T-helper 2 cell treated with Interferon-gamma antibody and Interleukin-4, amounts not matched to agents 100 ng/mL and 5 ng/mL, for 36 hours (primary cell): ENCODE data around the gene BIVM. TPM values are rescaled to one million over a fixed set of nuclear protein-coding genes. Genes with fewer than 3 reads are reported as not detected.
"Not testable (repeated sequence)": the region's sequence is repeated elsewhere in the genome, so short reads cannot be mapped to it uniquely, and the experiment has no call there.

Source experiments
- intact Hi-C: fragments of 100-400 bp; cut with micrococcal nuclease; formaldehyde crosslinking; loops from one replicate; pipeline ENCODE4 v1.15.1; 2023
- total RNA-seq: library from RNA; stranded (reverse); gene quantifications from 2 replicates; pipeline ENCODE4 v1.2.3, GENCODE V29; 2022

The BIVM gene
- total RNA-seq = 35.1 and 36.9 TPM in 2 replicates

DNA sequence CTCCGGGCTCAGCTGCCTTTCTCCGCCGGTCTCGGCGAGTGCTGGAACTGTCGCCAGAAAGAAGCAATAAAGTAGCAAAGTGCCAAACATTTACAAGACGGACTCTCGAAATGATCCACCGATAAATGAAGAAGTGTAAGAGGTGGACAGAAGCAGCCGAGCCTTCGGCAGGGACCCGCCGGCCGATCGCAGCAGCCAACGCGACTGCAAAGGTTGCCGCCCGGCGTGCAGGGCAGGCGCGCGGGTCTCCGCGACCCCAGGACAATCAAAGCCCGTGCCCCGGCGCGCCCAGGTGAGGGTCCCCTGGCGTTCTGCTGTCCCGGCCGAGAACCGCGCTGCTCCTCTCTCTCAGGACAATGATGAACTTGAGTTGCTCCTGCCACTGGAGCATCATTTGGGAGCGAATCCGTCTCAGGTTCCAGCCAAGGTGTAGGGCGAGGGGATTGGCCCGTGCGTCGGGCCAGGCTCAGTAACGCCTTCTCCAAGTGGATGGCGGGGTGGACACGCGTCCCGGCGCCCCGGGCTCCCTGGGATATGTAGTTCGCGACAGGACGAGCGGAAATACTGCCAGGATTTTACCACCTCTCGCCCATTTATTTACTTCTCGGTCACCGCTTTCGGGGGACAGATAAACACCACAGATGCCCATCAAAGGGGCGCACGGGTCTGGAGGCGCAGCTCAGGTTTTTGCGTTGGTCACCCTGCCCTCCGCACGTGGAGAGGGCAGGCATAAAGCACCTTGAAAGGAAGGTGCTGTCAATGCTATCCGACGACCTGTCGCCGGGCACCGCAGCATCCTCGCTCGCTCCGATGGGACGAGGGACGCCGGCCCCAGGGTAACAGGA is at the start of gene BIVM, which contains the start of gene POGLUT2:
Gene BIVM, plus strand, starts transcription at position 539 of the 845 bp plus-strand sequence. CDS start 8,149 bp downstream, outside the sequence.
Gene POGLUT2, minus strand, starts transcription at position 396 of the 845 bp plus-strand sequence. Its CDS starts 306 bp downstream, at position 90.
- intact Hi-C loops = loop anchor here (1.0 kb wide), 2 partner anchors 46 to 203 kb away; partner anchors contain the start of gene TPP2

DNA sequence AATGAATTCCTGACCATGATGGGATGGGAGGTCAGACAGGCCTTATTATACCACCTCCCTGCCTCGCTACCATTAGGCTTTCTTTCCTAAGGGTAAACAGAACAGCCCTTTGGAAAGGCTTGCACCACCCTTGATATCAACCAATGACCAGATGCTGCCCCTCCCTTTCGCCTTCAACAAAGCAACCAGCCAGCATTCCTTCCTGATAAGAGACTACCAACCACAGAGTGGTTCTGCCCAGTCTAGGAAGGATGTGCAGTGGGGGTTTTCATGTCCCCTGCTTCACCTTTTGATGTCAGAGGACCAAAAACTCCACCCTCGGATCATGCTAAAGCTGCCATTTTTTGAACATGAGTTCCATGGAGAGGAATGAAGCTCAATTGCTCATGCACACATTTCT is 47.0 kb upstream of the BIVM start:
- intact Hi-C loops = no loop called here

- intact Hi-C loops = no loop called here
These were observed 41.9 kb upstream of the BIVM start for GRCh38 chr13:102757006-102757405.

DNA sequence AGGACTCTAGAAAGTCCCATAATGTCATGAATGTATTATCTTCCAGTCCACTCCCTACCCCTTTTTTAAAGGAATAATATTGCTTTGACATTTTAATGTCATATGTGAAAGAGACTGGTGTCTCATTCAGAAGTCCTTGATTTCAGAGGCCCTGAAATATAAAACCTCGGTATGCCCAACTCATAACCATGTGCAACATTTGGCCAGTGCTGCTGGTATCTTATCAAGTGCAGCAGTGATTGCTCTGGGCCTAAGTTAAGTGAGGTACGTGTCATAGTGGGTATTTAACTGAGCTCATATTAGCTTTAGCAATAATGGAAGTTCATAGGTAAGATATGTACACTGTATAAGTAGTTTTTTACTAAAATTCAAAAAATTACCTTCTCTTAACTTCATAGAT is 40.1 kb upstream of the BIVM start:
- intact Hi-C loops = no loop called here

- intact Hi-C loops = no loop called here
These were observed 37.8 kb upstream of the BIVM start for GRCh38 chr13:102761071-102761470.

DNA sequence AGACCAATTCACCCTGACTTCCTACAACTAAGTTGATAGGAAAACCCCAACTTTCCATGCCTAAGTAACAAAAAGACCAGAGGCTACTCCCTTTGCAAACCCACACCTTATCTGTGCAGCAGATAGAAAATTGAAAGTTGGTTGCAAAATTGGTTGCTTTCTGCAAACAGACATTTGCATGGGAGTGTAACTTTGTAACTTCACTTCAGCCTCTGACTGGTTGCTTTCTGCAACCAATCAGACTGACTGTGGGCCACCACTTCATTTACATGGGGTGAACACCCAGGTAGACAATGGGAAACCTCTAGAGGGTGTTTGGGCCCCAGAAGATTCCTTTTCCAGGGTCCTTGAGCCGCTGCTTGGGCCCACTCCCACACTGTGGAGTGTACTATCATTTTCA is 35.2 kb upstream of the BIVM start:
- intact Hi-C loops = no loop called here

DNA sequence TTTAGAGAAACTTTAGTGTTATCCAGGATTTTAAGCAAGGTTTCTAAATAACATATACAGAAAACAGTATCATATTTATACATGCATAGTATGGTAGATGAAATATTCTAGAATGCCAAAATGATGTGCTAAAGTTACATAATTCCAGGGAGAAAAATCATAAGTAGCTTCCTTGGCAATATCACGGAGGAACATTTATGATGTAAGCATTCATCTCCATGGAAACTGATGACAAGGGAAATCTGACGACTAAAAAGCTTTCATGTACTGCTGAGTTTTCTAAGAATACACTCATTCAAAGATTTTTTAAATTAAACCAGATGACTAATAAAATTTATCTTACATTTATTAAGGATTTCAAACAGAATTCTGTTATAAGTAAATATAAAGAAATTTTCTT is 30.0 kb upstream of the BIVM start:
- intact Hi-C loops = no loop called here

- intact Hi-C loops = no loop called here
These were observed 29.2 kb upstream of the BIVM start for GRCh38 chr13:102769679-102770078.

DNA sequence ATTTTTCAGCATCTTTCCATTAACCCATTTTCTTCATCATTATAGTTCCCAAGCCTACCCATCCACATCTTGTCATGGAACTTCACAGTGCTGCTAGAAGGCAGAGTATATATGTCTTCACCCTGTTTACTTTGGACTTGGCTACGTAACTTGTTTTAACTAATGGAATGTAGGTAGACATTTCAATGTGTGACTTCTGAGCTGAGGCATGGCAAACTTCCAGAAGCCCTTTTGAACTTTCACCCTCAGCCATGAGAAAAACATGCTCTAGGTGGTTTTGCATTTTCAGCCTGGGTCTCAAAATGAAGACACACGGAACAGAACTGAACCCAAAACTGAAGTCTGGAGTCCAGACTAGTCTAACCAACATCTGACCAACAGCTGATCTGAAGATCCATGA is 28.5 kb upstream of the BIVM start:
- intact Hi-C loops = no loop called here

DNA sequence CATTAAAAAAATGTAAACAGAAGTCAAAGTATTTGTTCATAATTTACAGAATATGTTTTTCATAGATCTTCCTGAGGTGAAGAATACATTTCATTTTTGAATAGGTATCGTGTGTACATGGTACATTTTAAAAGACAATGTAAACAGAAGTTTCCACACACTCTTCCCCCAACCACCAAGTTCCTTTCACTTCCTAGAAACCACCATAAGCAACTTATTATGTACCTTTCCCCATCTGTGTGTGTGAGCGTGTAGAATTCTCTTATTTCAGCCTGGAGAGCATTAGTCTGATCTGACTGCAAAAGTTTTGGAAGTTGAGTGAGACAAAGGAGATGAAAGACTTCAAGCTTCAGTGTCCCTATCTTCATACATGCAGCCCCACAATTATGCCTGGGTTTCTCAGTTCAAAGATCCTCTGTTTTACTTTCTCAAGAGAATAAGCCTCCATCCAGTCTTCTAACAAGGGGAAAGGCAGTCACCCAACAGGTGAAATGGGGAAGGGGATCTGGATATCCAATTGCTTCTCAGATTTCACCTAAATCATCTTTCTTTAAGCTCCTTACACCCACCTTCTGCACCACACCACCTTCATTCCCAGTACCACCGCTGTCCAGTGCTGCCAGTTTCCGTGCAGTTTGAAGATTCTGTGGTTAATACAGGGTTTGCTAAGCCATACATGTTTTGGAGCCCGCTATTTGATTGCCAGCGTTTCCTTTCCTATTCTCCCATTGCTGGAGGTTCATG is 27.4 kb upstream of the BIVM start:
- intact Hi-C loops = loop anchor here (2.0 kb wide), 1 partner anchor 377 kb away; no protein-coding TSS in a partner anchor

DNA sequence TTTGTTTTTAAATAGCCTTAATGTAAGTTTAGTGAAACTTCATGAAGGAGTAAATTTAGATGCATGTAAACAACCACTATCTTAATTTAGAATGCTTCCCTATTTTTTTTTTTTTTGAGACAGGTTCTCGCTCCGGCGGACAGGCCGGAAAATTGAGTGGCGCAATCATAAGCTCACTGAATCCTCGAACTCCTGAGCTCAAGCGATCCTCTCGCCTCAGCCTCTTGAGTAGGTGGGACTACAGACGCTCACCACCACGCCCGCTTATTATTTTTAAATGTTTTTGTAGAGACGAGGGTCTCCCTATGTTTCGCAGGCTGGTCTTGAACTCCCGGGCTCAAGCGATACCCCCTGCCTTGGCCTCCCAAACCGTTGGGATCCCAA is 26.9 kb upstream of the BIVM start:
- intact Hi-C loops = loop anchor here (2.0 kb wide), 1 partner anchor 377 kb away; no protein-coding TSS in a partner anchor

DNA sequence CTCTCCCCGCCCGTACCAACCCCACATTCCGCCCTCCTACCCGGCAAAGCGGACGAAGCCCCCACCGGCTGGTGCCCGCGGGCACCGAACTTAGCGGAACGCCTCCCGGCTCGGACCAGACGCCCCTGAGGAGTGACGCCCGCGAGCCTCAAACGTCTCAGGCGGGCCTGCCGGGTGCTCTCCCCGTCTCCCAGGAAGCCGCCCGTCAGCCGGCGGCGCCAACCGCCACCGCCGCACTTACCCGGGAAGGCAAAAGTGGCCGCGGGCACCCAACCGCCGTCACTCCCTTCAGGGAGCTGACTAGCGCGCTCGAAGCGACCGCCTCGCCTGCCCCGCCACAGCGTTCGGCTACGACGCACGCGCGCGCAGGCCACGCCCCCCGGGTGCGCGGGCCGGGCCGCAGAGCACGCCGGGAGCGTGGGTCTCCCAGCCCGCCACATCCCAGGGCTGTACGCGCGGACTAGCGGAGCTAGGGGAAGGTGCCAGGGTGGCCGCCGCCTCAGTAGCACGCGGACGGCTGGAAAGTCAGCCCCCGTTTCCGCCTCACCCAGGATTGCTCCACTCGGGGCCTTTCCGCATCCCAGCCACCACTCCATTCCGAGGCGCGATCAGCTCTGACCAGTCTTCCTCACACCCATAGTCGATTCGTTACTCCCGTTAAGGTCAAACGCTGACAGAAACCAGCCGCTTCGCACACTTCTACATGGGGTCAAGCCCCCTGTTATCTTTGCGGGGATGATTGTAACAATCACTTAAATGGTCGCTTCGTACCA is 25.3 kb upstream of the BIVM start, which contains the start of gene TEX30:
Gene TEX30, minus strand, starts transcription at position 346 of the 773 bp plus-strand sequence. CDS start 3,760 bp downstream, outside the sequence.
- intact Hi-C loops = loop anchor here (1.0 to 2.0 kb wide), 4 partner anchors 27 to 379 kb away; partner anchors contain the start of gene TPP2

DNA sequence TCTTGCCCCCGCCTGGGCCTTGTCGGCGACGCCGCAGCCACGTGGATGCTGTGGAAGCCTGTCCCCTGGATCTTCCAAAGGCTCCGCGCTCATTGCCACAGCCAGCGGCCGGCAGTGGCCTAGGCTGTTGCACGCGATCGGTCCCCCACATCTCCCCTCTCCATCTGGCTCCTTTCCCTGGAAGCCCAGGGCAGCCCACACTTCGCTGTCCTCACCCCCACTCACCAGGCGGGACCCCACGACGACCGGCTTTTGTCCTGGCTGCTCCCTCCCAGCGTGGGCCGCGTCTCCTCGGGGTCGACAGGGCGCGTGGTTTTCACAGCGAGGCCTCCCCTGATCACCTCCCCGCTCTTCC is 24.7 kb upstream of the BIVM start:
- intact Hi-C loops = no loop called here

- intact Hi-C loops = no loop called here
These were observed 24.1 kb upstream of the BIVM start for GRCh38 chr13:102774591-102775520.

DNA sequence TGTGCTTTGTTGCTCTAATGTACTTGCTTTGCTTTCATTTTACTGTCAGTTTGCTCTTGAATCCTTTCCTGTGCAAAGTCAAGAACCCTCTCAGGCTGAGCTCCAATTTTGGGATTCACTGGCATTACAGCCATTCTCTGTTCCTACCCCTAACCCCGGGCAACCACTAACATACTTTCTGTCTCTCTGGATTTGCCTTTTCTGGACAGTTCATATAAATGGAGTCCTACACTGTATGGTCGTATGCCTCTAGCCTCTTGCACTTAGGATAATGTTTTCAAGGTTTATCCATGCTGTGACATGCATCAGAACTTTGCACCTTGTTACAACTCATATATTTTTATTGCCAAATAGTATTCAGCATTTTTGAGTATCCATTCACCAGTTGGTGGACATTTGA is 22.6 kb upstream of the BIVM start:
- intact Hi-C loops = no loop called here

- intact Hi-C loops = no loop called here
These were observed 21.2 kb upstream of the BIVM start for GRCh38 chr13:102777736-102778135.

DNA sequence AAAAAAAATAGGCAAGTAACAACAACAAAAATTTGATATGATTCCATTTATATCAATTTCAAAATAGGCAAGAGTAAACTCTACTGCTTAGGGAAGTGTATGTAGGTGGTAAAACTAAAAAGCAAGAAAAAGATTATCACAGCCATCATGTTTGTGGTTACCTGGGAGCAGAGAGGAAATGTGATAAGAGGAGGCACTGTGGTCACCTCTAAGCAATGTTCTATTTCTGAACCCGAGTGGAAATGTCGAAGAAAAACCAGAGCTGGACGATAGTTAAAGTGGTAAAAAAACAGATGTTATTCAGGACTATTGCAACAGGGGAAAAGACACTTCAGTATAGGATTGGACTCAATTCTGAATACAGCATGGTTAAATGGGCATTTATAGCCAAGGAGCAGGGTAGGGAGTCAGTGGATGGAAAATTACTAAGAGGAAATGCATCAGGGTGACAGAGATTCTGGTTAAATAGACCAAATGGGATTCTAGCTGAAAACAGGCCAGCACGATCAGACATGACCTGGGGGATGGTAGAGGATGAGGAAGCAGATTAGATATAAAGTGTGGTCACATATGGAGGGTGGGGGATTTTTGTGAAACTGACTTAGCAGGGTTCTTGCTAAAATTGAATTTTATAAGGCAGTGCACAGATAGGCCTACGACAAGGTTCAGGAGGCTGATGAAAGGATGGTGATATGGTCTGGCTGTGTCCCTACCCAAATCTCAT is 19.3 kb upstream of the BIVM start:
- intact Hi-C loops = loop anchor here (1.0 kb wide), 3 partner anchors 21 to 183 kb away; partner anchors contain the start of gene TPP2

GRCh38 chr13:102780656-102781055 is 18.3 kb upstream of the BIVM start:
- intact Hi-C loops = not testable (repeated sequence)

- intact Hi-C loops = no loop called here
These were observed 17.3 kb upstream of the BIVM start for GRCh38 chr13:102781591-102781990.
